Endothelial cell of umbilical vein (primary cell): ENCODE measurements around the gene FMN1. TPM values are rescaled to one million over a fixed set of nuclear protein-coding genes. Genes with fewer than 3 reads are reported as not detected.

ENCODE experiments used
- BruUV-seq: library from RNA; stranded (reverse); fragments of 400-500 nt; replicated peaks from 2 replicates; lab custom pipeline; 2021; lab: Mats Ljungman, UMichigan
- CTCF ChIA-PET: fragments of 300-600, 350-600 bp; sonication (Branson Sonifier 250); formaldehyde crosslinking; loops from one replicate; lab custom pipeline; 2021; ENCODE audit warnings: antibody characterized with exemption, inconsistent platforms; lab: Charles Lee
- POLR2A ChIA-PET: fragments of 300-600, 350-600 bp; sonication (Branson Sonifier 250); formaldehyde crosslinking; loops from one replicate; lab custom pipeline; 2021; ENCODE audit warnings: antibody characterized with exemption, inconsistent platforms; lab: Charles Lee
- DNase-seq: peaks from one replicate; pipeline ENCODE4 v3.0.0-alpha.2; 2011; ENCODE audit warnings: low read depth, low spot score
- FAIRE-seq: peaks from 2 replicates; lab custom pipeline; 2011; peaks lifted over from hg19 to GRCh38; lab: Jason Lieb, UNC
- H2AFZ ChIP-seq: 2 replicates; pipeline ENCODE4 v1.6.0; 2012; ENCODE audit warnings: low read depth, low read length, control low read depth, inconsistent platforms
- H3K27ac ChIP-seq: 2 replicates; pipeline ENCODE4 v1.5.1; 2011; ENCODE audit warnings: low read depth, mild to moderate bottlenecking, control low read depth, low read length, moderate library complexity; ENCODE audit not compliant: insufficient read depth
- H3K27me3 ChIP-seq, 2 experiments: 2 replicates each; pipeline versions ENCODE4 v1.6.0 to v1.6.1; 2011; ENCODE audit warnings: low read length in 2 of 2, mixed read lengths in 1 of 2; ENCODE audit not compliant: control insufficient read depth in 2 of 2, insufficient read depth in 2 of 2
- H3K36me3 ChIP-seq, 2 experiments: 2 replicates in 1 of 2; 3 replicates in 1 of 2; pipeline ENCODE4 v1.5.1; 2011; ENCODE audit warnings: low read length in 2 of 2, mild to moderate bottlenecking in 1 of 2, moderate library complexity in 1 of 2; ENCODE audit not compliant: control insufficient read depth in 2 of 2, insufficient read depth in 2 of 2; ENCODE audit errors: extremely low read depth in 1 of 2
- H3K4me1 ChIP-seq: 3 replicates; pipeline ENCODE4 v1.5.1; 2011; ENCODE audit warnings: mild to moderate bottlenecking, low read length; ENCODE audit not compliant: control insufficient read depth, insufficient read depth; ENCODE audit errors: extremely low read depth
- H3K4me2 ChIP-seq: 2 replicates; pipeline ENCODE4 v1.6.1; 2011; ENCODE audit warnings: low read length, control low read depth, mixed read lengths; ENCODE audit not compliant: insufficient read depth
- H3K4me3 ChIP-seq, 3 experiments: fragments of 200-600 bp in 1 of 3; sonication (generic), shearing (Covaris generic) in 1 of 3; replicated peaks in 1 of 3; 2 replicates each; pipeline ENCODE4 v1.5.1; 2011 to 2016; ENCODE audit warnings: control low read depth in 3 of 3, low read length in 3 of 3, mild to moderate bottlenecking in 2 of 3, inconsistent platforms in 1 of 3, low read depth in 1 of 3, moderate library complexity in 1 of 3; ENCODE audit not compliant: insufficient read depth in 1 of 3
- H3K79me2 ChIP-seq: 2 replicates; pipeline ENCODE4 v1.6.0; 2012; ENCODE audit warnings: low read length, inconsistent platforms; ENCODE audit not compliant: control insufficient read depth, insufficient read depth
- H3K9ac ChIP-seq: replicated peaks from 2 replicates; pipeline ENCODE3; 2011; ENCODE audit warnings: low read length, control low read depth; ENCODE audit not compliant: insufficient read depth; ENCODE audit errors: extremely low read depth
- H3K9me1 ChIP-seq: replicated peaks from 3 replicates; pipeline ENCODE4 v1.6.0; 2011; ENCODE audit warnings: mild to moderate bottlenecking, low read length; ENCODE audit not compliant: control insufficient read depth, insufficient read depth; ENCODE audit errors: extremely low read depth
- H3K9me3 ChIP-seq: replicated peaks from 2 replicates; pipeline ENCODE4 v1.5.1; 2012; ENCODE audit warnings: low read length, inconsistent platforms; ENCODE audit not compliant: control insufficient read depth, insufficient read depth
- H4K20me1 ChIP-seq: replicated peaks from 2 replicates; pipeline ENCODE3; 2011; ENCODE audit warnings: mild to moderate bottlenecking, low read length; ENCODE audit not compliant: control insufficient read depth, insufficient read depth; ENCODE audit errors: extremely low read depth
- CTCF ChIP-seq, 2 donors: IDR thresholded peaks; 1 replicate in 1 of 2; 2 replicates in 1 of 2; pipeline ENCODE4 v1.5.1; 2011; ENCODE audit warnings: low read length in 2 of 2, mild to moderate bottlenecking in 2 of 2, moderate library complexity in 2 of 2, control low read depth in 1 of 2, inconsistent platforms in 1 of 2, low read depth in 1 of 2; ENCODE audit not compliant: insufficient read depth in 1 of 2; ENCODE audit errors: extremely low read depth in 1 of 2
- EZH2 ChIP-seq: IDR thresholded peaks from 2 replicates; pipeline ENCODE4 v1.6.1; 2012; ENCODE audit warnings: borderline replicate concordance, low read depth, mild to moderate bottlenecking, moderate library complexity, low read length, inconsistent platforms; ENCODE audit not compliant: severe bottlenecking
- GATA2 ChIP-seq: IDR thresholded peaks from 2 replicates; pipeline ENCODE4 v1.7.0; 2011; ENCODE audit warnings: low read depth, mild to moderate bottlenecking, moderate library complexity, mixed read lengths, low read length; ENCODE audit not compliant: insufficient read length, insufficient read depth
- JUN ChIP-seq: IDR thresholded peaks from 2 replicates; pipeline ENCODE4 v1.6.1; 2011; ENCODE audit warnings: borderline replicate concordance, low read depth; ENCODE audit not compliant: insufficient read length, insufficient read depth
- MYC ChIP-seq: IDR thresholded peaks from one replicate; pipeline ENCODE4 v1.6.1; 2011; ENCODE audit warnings: mild to moderate bottlenecking, low read depth, low read length
- POLR2A ChIP-seq: IDR thresholded peaks from 2 replicates; pipeline ENCODE4 v1.6.1; 2012; ENCODE audit warnings: low read depth, mild to moderate bottlenecking, control low read depth, low read length
- dilution Hi-C: fragments of 300-500 bp; cut with MboI; formaldehyde crosslinking; loops from one replicate; pipeline ENCODE4 v1.15.0; 2019; ENCODE audit warnings: low sequenced_read_pairs; ENCODE audit not compliant: extremely low pct_ligation_motif_present
- intact Hi-C: fragments of 100-400 bp; cut with micrococcal nuclease; formaldehyde crosslinking; loops from one replicate; pipeline ENCODE4 v1.10.0; 2022
- polyA plus RNA-seq, 4 experiments: library from polyadenylated mRNA; depleted of rRNA in 3 of 4; stranded (reverse) in 3 of 4; unstranded in 1 of 4; fragments of >200 nt; gene quantifications; 2 replicates each; pipeline versions ENCODE4 v1.2.1 to v1.2.3, GENCODE V29; 2011 to 2012; ENCODE audit warnings: missing spikeins in 1 of 4
- total RNA-seq: library from RNA; stranded (reverse); gene quantifications from 2 replicates; pipeline ENCODE4 v1.2.3, GENCODE V29; 2021

Gene FMN1
- total and polyA plus RNA-seq, 2 donors (not counting 3 experiments of a cell fraction or from before 2014, with no cell fraction given) = 0.01 to 0.29 TPM

GRCh38 chr15:33114374-33114717, 80.2 kb downstream of the FMN1 start:
- Histone ChIP-seq H3K4me3 (no peak overlapping the region), H3K4me2 (no peak overlapping the region), H3K9me3 (no peaks in the 10 kb centered on the region), H3K36me3 (no peaks in the 10 kb centered on the region), H3K79me2 (no peaks in the 10 kb centered on the region), H4K20me1 (no peaks in the 10 kb centered on the region), H3K27ac (no peak overlapping the region), H3K4me1 (peaks cover 5% of the 10 kb centered on the region), H3K9ac (no peak overlapping the region), H3K27me3 (no peaks in the 10 kb centered on the region), H2AFZ (no peak overlapping the region), H3K9me1 (no peaks in the 10 kb centered on the region)
- no peak for DNase-seq
- no peak for FAIRE-seq
- ChIA-PET POLR2A (no interaction called here), CTCF (interaction anchor here (1.0 to 2.1 kb wide), 2 partner anchors 12 to 24 kb away, joined by 3 to 7 read pairs; no protein-coding TSS in a partner anchor)
- intact Hi-C loops (no loop called here), dilution Hi-C loops (no loop called here)
- no peak for TF ChIP-seq MYC
- no peak for TF ChIP-seq POLR2A
- TF ChIP-seq JUN = no peak
- TF ChIP-seq CTCF (IDR thresholded peaks at IDR 0.05; ENCODE audit: extremely low read depth in 1 of 2, insufficient read depth in 1 of 2, low read depth in 1 of 2, low read length in 2 of 2) = no peak
- TF ChIP-seq EZH2 = no peak
- no peak for TF ChIP-seq GATA2
- no TSS peak for BruUV-seq
